ENCODE results near the gene METTL2B.
"Not testable (repeated sequence)": the region's sequence is repeated elsewhere in the genome, so short reads cannot be mapped to it uniquely, and the experiment has no call there.

METTL2B gene

DNA sequence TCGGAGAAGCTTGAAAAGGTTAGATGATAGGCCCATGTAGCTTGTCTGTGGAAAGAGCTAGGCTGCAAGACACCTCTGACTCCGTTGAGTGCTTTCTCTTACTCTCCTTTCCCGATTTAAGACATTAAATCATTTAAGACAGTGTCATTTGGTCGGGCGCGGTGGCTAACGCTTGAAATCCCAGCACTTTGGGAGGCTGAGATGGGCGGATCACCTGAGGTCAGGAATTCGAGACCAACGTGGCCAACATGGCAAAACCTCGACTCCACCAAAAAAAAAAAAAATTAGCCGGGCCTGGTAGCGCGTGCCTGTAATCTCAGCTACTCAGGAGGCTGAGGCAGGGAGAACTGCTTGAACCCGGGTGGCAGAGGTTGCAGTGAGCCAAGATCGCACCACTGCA, 52.6 kb downstream of the METTL2B start:
- not testable (repeated sequence) for DNase-seq

DNA sequence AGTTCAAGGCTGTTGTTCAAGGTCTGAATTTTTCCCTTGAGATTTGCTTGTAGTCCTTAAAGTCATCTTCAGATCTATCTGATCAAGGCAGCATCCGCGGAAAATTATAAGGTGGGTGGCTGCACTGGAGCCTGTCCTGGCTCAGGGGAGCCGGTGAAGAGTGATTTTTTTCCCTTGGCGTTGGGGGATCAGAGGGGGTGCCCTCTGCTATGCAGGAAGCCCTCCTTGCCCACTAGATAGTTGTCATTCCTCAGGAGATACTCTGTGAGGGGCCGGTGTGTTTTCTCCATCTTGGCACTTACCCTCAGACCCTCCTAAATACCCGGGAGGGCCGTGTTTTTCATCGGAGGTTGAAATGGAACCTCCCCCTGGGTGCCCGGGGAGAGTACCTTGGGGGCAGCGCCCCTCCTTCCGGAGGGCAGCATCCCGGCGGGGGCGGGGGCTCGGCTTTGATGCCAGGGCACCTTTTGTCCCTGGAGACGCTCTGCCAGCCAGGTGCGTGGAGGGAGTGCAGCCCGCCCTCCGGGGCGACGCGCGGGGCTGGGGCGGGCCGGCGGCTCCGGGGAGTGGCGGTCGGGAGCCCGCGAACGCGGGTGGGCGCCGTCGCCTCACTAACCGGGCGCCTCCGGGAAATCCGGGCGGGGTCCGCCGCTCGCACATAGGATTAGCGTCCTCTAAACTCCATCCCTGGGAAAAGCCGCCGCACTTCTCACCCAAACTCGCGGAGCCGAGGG, 53.7 kb downstream of the METTL2B start:
- DNase-seq: peak; percentile 38

- no peak for DNase-seq
Observed at GRCh38 chr7:128530855-128531104, 54.2 kb downstream of the METTL2B start.

DNA sequence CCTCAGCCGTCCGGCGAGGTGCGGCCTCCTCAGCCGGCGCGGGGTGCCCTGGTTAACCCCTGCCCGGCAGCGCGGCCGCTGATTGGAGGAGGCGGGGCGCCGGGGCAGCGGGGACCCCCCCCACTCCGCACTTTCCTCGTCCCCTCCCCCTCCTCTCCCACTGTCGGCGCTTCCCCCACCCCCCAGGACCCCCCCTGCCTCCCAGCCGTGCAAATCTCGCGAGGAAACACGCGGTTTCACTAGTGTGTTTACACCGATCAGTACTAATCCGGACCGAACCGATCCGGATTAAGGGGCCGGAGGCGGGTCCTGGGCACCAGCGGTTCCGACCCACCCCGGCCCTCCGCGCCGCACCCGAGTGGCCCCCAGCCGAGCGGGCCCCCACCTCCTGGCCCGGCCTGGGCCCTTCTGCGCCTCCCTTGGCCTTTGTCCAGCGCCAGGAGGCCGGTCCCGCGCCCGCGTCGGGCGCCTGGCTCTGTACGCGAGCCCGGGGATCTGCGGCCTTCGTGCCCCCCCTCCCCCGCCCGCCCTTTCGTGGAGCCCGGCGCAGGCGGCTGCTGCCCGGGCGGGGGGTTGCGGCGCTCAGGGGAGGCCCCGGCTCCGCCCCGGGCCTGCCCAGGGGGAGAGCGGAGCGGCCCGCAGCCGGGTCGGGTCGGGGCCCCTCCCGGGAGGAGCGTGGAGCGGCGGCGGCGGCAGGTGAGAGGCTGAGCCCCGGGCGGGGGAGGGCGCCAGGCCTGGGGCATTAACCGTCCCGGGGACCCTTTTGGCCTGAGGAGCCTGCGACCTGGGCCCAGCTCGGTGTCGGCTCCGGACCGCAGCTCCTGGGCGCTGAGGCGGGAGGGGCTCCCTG, 54.8 kb downstream of the METTL2B start:
- peak; percentile 79 for DNase-seq

- DNase-seq: peak; percentile 19
Observed at GRCh38 chr7:128531955-128532478, 55.5 kb downstream of the METTL2B start.

- not testable (repeated sequence) for DNase-seq
Observed at GRCh38 chr7:128532956-128533355, 56.4 kb downstream of the METTL2B start.

GRCh38 chr7:128537410-128537809, 60.9 kb downstream of the METTL2B start:
- DNase-seq: not testable (repeated sequence)

DNA sequence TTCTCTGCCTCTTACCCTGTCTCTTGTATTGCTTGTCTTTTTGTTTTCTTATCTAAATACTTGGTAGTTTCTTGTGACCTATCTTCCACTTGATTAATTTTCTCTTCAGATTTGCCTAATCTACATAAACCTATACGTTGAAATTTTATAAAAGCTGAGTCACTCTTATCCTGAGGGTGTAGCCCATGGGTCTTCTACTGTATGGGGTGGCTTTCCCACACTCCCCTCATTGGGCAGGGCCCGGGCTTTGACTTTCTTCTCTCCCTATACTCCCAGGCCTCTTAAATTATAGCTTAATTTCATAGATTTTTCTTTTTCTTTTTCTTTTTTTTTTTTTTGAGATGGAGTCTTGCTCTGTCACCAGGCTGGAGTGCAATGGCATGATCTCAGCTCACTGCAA, 66.0 kb downstream of the METTL2B start:
- not testable (repeated sequence) for DNase-seq

DNA sequence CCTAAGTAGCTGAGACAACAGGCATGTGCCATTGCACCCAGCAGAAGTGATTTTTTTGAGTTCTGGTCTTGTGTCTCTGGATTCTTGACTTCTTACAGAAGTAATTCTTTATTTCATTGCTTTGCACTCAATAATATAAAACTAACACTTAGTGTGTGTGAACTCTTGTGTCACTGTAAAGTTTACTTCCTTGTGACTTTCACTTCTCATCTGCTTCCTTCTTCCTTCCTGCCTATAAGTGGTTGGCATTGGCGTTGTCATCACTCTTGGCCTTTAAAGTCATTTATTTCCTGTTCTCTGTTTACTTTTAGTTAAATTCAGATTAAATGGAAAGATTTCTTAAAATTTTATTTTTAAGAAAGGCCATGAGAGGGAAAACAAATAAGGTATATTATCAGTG, 66.8 kb downstream of the METTL2B start:
- not testable (repeated sequence) for DNase-seq

- not testable (repeated sequence) for DNase-seq
Observed at GRCh38 chr7:128546319-128546851, 69.8 kb downstream of the METTL2B start.

DNA sequence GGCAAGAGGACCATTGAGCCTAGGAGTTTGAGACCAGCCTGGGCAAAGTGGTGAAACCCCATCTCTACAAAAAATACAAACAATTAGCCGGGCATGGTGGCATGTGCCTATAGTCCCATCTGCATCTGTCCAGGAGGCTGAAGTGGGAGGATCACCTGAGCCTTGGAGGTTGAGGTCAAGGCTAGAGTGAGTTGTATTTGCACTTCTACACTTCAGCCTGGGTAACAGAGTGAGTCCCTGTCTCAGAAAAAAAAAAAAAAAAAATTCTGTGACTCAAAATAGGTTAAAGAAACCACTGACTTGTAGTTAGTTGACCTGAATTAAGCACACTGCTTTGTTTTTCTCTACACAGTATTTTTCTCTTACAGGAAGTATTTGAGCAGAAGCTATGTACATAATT, 74.4 kb downstream of the METTL2B start:
- no peak for DNase-seq

DNA sequence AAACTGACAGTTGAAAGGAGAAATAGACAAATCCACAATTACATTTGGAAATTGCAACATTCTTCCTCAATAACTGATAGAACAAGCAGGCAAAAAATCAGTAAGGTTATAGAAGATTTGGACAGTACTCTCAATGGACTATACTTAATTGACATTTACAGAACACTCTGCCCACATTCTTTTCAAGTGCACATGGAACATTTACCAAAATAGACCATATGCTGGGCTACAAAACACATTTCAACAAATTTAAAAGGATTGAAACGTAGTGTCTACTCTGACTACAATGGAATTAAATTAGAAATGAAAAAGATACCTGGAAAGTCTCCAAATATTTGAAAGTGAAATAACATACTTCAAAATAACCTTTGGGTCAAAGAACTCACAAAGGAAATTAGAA, 77.8 kb downstream of the METTL2B start:
- DNase-seq: not testable (repeated sequence)

All from stimulated activated CD4-positive, alpha-beta T cell treated with anti-CD3 and anti-CD28 coated beads, Interleukin-12 subunit alpha, Interleukin-12 subunit beta, amount 100 ng/mL, for 4 hours (primary cell).